CD14-positive monocyte (primary cell): ENCODE data around the gene DLGAP5. TPM values are rescaled to one million over a fixed set of nuclear protein-coding genes. Genes with fewer than 3 reads are reported as not detected.
A peak's percentile ranks its signal among the peaks of the same experiment; 100 is the strongest.

ENCODE experiments used
- DNase-seq, 3 donors: peaks; one replicate each; pipeline ENCODE4 v3.0.0-alpha.2; 2011 to 2022
- H2AFZ ChIP-seq: 2 replicates; pipeline ENCODE4 v1.6.0; 2012; ENCODE audit warnings: mild to moderate bottlenecking, low read depth, low read length, inconsistent platforms; ENCODE audit not compliant: insufficient read depth, poor library complexity, severe bottlenecking
- H3K27ac ChIP-seq, 2 donors: 1 replicate in 1 of 2; 2 replicates in 1 of 2; pipeline ENCODE4 v1.5.1; 2012 to 2013; ENCODE audit warnings: low read length in 2 of 2, control low read depth in 1 of 2, inconsistent platforms in 1 of 2, low read depth in 1 of 2, mild to moderate bottlenecking in 1 of 2
- H3K27me3 ChIP-seq, 2 donors: one replicate each; pipeline versions ENCODE4 v1.6.0 to v1.6.1; 2011 to 2013; ENCODE audit warnings: low read length in 2 of 2; ENCODE audit not compliant: control insufficient read depth in 2 of 2, insufficient read depth in 2 of 2
- H3K36me3 ChIP-seq, 2 donors: replicated peaks in 1 of 2; 1 replicate in 1 of 2; 2 replicates in 1 of 2; pipeline versions ENCODE4 v1.5.1 to v1.6.1; 2012 to 2013; ENCODE audit warnings: low read length in 2 of 2, control low read depth in 1 of 2, inconsistent platforms in 1 of 2, mild to moderate bottlenecking in 1 of 2; ENCODE audit not compliant: insufficient read depth in 2 of 2, control insufficient read depth in 1 of 2
- H3K4me1 ChIP-seq, 2 donors: 1 replicate in 1 of 2; 2 replicates in 1 of 2; pipeline versions ENCODE4 v1.5.1 to v1.6.1; 2012 to 2013; ENCODE audit warnings: low read length in 2 of 2, control low read depth in 1 of 2, inconsistent platforms in 1 of 2, mild to moderate bottlenecking in 1 of 2, moderate library complexity in 1 of 2; ENCODE audit not compliant: insufficient read depth in 2 of 2, control insufficient read depth in 1 of 2
- H3K4me2 ChIP-seq: replicated peaks from 2 replicates; pipeline ENCODE3; 2012; ENCODE audit warnings: low read length, moderate library complexity, mild to moderate bottlenecking; ENCODE audit not compliant: poor library complexity, severe bottlenecking; ENCODE audit errors: extremely low read depth
- H3K4me3 ChIP-seq, 3 experiments: fragments of 200-600 bp in 1 of 3; sonication (generic) in 1 of 3; replicated peaks in 1 of 3; 1 replicate in 2 of 3; 2 replicates in 1 of 3; pipeline ENCODE4 v1.5.1; 2011 to 2013; ENCODE audit warnings: low read length in 3 of 3, mild to moderate bottlenecking in 3 of 3, control low read depth in 2 of 3, low read depth in 2 of 3, inconsistent platforms in 1 of 3, moderate library complexity in 1 of 3
- H3K79me2 ChIP-seq: 2 replicates; pipeline ENCODE4 v1.6.0; 2012; ENCODE audit warnings: mild to moderate bottlenecking, control low read depth, inconsistent platforms, low read length, moderate library complexity; ENCODE audit not compliant: insufficient read depth
- H3K9ac ChIP-seq: 2 replicates; pipeline ENCODE4 v1.6.0; 2017; ENCODE audit warnings: low read length, mild to moderate bottlenecking; ENCODE audit not compliant: insufficient read depth, poor library complexity, severe bottlenecking
- H3K9me3 ChIP-seq, 2 donors: replicated peaks in 1 of 2; 1 replicate in 1 of 2; 2 replicates in 1 of 2; pipeline versions ENCODE4 v1.5.1 to v1.6.1; 2012 to 2013; ENCODE audit warnings: low read length in 2 of 2, control low read depth in 1 of 2; ENCODE audit not compliant: control insufficient read depth in 1 of 2, insufficient read depth in 1 of 2
- H4K20me1 ChIP-seq: 2 replicates; pipeline ENCODE4 v1.6.0; 2012; ENCODE audit warnings: mild to moderate bottlenecking, low read length, control low read depth, moderate library complexity; ENCODE audit not compliant: insufficient read depth
- H3K27ac Mint-ChIP-seq, 7 donors: one replicate each; pipeline ENCODE4 v1.8.0; 2020; ENCODE audit warnings: mild to moderate bottlenecking in 7 of 7, mixed read lengths in 7 of 7, moderate library complexity in 6 of 7, inconsistent platforms in 2 of 7
- H3K27me3 Mint-ChIP-seq, 3 donors: one replicate each; pipeline ENCODE4 v1.8.0; 2021 to 2022; ENCODE audit warnings: low read depth in 3 of 3, mild to moderate bottlenecking in 3 of 3, mixed read lengths in 3 of 3, moderate library complexity in 3 of 3, inconsistent platforms in 1 of 3
- H3K36me3 Mint-ChIP-seq, 2 donors: one replicate each; pipeline ENCODE4 v1.8.0; 2020; ENCODE audit warnings: mixed read lengths in 2 of 2, inconsistent platforms in 1 of 2, mild to moderate bottlenecking in 1 of 2
- H3K4me1 Mint-ChIP-seq: one replicate; pipeline ENCODE4 v1.8.0; 2020; ENCODE audit warnings: mild to moderate bottlenecking, mixed read lengths
- H3K4me3 Mint-ChIP-seq, 2 donors: one replicate each; pipeline ENCODE4 v1.8.0; 2020; ENCODE audit warnings: mild to moderate bottlenecking in 2 of 2, mixed read lengths in 2 of 2, moderate library complexity in 1 of 2
- H3K9me3 Mint-ChIP-seq, 7 donors: one replicate each; pipeline ENCODE4 v1.8.0; 2020 to 2022; ENCODE audit warnings: mixed read lengths in 7 of 7, mild to moderate bottlenecking in 6 of 7, moderate library complexity in 6 of 7, inconsistent platforms in 2 of 7
- CTCF ChIP-seq: fragments of 200-600 bp; IDR thresholded peaks from one replicate; pipeline ENCODE4 v1.8.0; 2022; ENCODE audit warnings: antibody characterized with exemption, mild to moderate bottlenecking
- WGBS: methylation state at CpG from one replicate; pipeline ENCODE4 v1.1.5; 2013; ENCODE audit warnings: missing lambda C conversion rate; ENCODE audit not compliant: insufficient coverage; 5-methylcytosine and 5-hydroxymethylcytosine counted together
- intact Hi-C, 2 donors: fragments of 100-400 bp; cut with micrococcal nuclease; formaldehyde crosslinking; loops; one replicate each; pipeline versions ENCODE4 v1.15.0 to v1.15.1; 2023
- polyA plus RNA-seq, 3 donors: library from polyadenylated mRNA; depleted of rRNA in 1 of 3; unstranded in 2 of 3; stranded (reverse) in 1 of 3; fragments of 300-500 nt in 2 of 3; fragments of >200 nt in 1 of 3; fragmentation: Illumina TruSeq in 2 of 3; gene quantifications; 1 replicate in 2 of 3; 2 replicates in 1 of 3; pipeline ENCODE4 v1.2.3, GENCODE V29; 2012 to 2021

The DLGAP5 gene
- polyA plus RNA-seq, 3 donors, result 0.23 TPM; not detected in 2

GRCh38 chr14:55157080-55157479 lies 34.3 kb downstream of the DLGAP5 start:
- H3K4me1 ChIP-seq, result no peaks in the 10 kb centered on the region
- no peak for DNase-seq
- no peaks in the 10 kb centered on the region for H3K9me3 ChIP-seq
- intact Hi-C loops, result no loop called here
- H3K27me3 ChIP-seq, result no peaks in the 10 kb centered on the region
- no peak overlapping the region for H3K9ac ChIP-seq
- peak overlapping the region in 2 of 7 donors; percentile 1 to 50 for H3K27ac Mint-ChIP-seq
- no peaks in the 10 kb centered on the region for H3K27me3 Mint-ChIP-seq
- H3K9me3 Mint-ChIP-seq, result no peaks in the 10 kb centered on the region
- no peak overlapping the region for H3K27ac ChIP-seq
- H3K79me2 ChIP-seq, result no peaks in the 10 kb centered on the region
- H3K4me2 ChIP-seq, result no peak overlapping the region
- H3K4me3 Mint-ChIP-seq, result no peak overlapping the region
- no CpG with 5 or more reads among the region's 1 CpG for WGBS
- no peaks in the 10 kb centered on the region for H4K20me1 ChIP-seq
- no peaks in the 10 kb centered on the region for H3K4me1 Mint-ChIP-seq
- H3K36me3 ChIP-seq, result peaks cover 32 to 64% of the 10 kb centered on the region in 2 donors
- H2AFZ ChIP-seq, result peak overlapping the region; percentile 13
- no peak for TF ChIP-seq CTCF
- H3K4me3 ChIP-seq, result no peak overlapping the region
- H3K36me3 Mint-ChIP-seq, result peaks cover 43 to 59% of the 10 kb centered on the region in 2 donors

- WGBS, result 96% methylated on average over 3 of the region's 3 CpGs
Measured at GRCh38 chr14:55153951-55154350, 37.4 kb downstream of the DLGAP5 start.

More at GRCh38 chr14:55153951-55154350, 37.4 kb downstream of the DLGAP5 start:
- DNase-seq, result no peak
- Histone ChIP-seq H3K9me3 (no peaks in the 10 kb centered on the region), H3K4me1 (no peaks in the 10 kb centered on the region), H3K36me3 (peaks cover 41 to 92% of the 10 kb centered on the region in 2 donors), H3K4me3 (no peak overlapping the region), H3K27me3 (no peaks in the 10 kb centered on the region), H3K27ac (no peak overlapping the region), H3K9ac (no peak overlapping the region), H2AFZ (no peak overlapping the region), H3K79me2 (no peaks in the 10 kb centered on the region), H3K4me2 (no peak overlapping the region), H4K20me1 (no peaks in the 10 kb centered on the region)
- intact Hi-C loops, result no loop called here
- Mint-ChIP-seq H3K4me1 (no peaks in the 10 kb centered on the region), H3K36me3 (peaks cover 44 to 63% of the 10 kb centered on the region in 2 donors), H3K27me3 (no peaks in the 10 kb centered on the region), H3K4me3 (no peak overlapping the region), H3K9me3 (no peaks in the 10 kb centered on the region), H3K27ac (peak overlapping the region in 1 of 7 donors; percentile 16)
- no peak for TF ChIP-seq CTCF
